HTERT RPE-1 (cell line): ENCODE measurements around the gene VPS37D.
"Not testable (repeated sequence)": the region's sequence is repeated elsewhere in the genome, so short reads cannot be mapped to it uniquely, and the experiment has no call there.

Source experiments
- in situ Hi-C: fragments of 300-500 bp; cut with MboI; formaldehyde crosslinking; loops from 4 replicates; pipeline ENCODE4 v1.14.3; 2020; ENCODE audit warnings: low sequenced_read_pairs

Gene VPS37D

GRCh38 chr7:73704640-73705550, 37.3 kb downstream of the VPS37D start:
- in situ Hi-C loops: no loop called here

- in situ Hi-C loops: no loop called here
Observed at GRCh38 chr7:73705551-73705920, 37.9 kb downstream of the VPS37D start.

- in situ Hi-C loops: no loop called here
Observed at GRCh38 chr7:73706126-73707044, 38.8 kb downstream of the VPS37D start.

- in situ Hi-C loops: no loop called here
Observed at GRCh38 chr7:73707045-73707631, 39.5 kb downstream of the VPS37D start.

- in situ Hi-C loops: no loop called here
Observed at GRCh38 chr7:73708961-73709549, 41.4 kb downstream of the VPS37D start.

GRCh38 chr7:73712773-73713172, 45.1 kb downstream of the VPS37D start:
- in situ Hi-C loops: no loop called here

- in situ Hi-C loops: not testable (repeated sequence)
Observed at GRCh38 chr7:73713319-73713718, 45.7 kb downstream of the VPS37D start.

- in situ Hi-C loops: no loop called here
Observed at GRCh38 chr7:73715648-73716317, 48.2 kb downstream of the VPS37D start.

GRCh38 chr7:73716318-73716890, 48.8 kb downstream of the VPS37D start:
- in situ Hi-C loops: no loop called here

- in situ Hi-C loops: no loop called here
Observed at GRCh38 chr7:73717025-73717807, 49.6 kb downstream of the VPS37D start.

- in situ Hi-C loops: no loop called here
Observed at GRCh38 chr7:73717991-73718405, 50.4 kb downstream of the VPS37D start.

- in situ Hi-C loops: no loop called here
Observed at GRCh38 chr7:73718438-73718881, 50.8 kb downstream of the VPS37D start.

GRCh38 chr7:73718905-73719805, 51.5 kb downstream of the VPS37D start, which contains the start of gene STX1A:
TSS of gene STX1A (minus strand) at chr7:73719669. CDS start at chr7:73719631, 38 bp downstream.
- in situ Hi-C loops: no loop called here

GRCh38 chr7:73719806-73720169, 52.2 kb downstream of the VPS37D start:
- in situ Hi-C loops: no loop called here

GRCh38 chr7:73720443-73720842, 52.8 kb downstream of the VPS37D start:
- in situ Hi-C loops: not testable (repeated sequence)

GRCh38 chr7:73721377-73721817, 53.8 kb downstream of the VPS37D start:
- in situ Hi-C loops: no loop called here
